Activated CD8-positive, alpha-beta T cell treated with anti-CD3 and anti-CD28 coated beads for 36 hours (primary cell): Measurements from ENCODE around the gene ATAD2B. TPM values are rescaled to one million over a fixed set of nuclear protein-coding genes. Genes with fewer than 3 reads are reported as not detected.

Experiments used
- ATAC-seq: fragments of 200-7000 bp; cut with Tn5 transposase; one replicate; pipeline ENCODE4 v1.10.0; 2021; ENCODE audit warnings: mild to moderate bottlenecking, moderate library complexity
- CTCF ChIA-PET: fragments of 350-600 bp; sonication (Branson Sonifier 250); formaldehyde crosslinking; loops from one replicate; lab custom pipeline; 2021; ENCODE audit warnings: antibody characterized with exemption; lab: Charles Lee
- POLR2A ChIA-PET: fragments of 350-600 bp; sonication (Branson Sonifier 250); formaldehyde crosslinking; loops from one replicate; lab custom pipeline; 2021; ENCODE audit warnings: antibody characterized with exemption; lab: Charles Lee
- DNase-seq: peaks from one replicate; pipeline ENCODE4 v3.0.0-alpha.2; 2020
- H3K27ac Mint-ChIP-seq: one replicate; pipeline ENCODE4 v1.8.0; 2021; ENCODE audit warnings: mild to moderate bottlenecking, mixed read lengths
- H3K27me3 Mint-ChIP-seq: one replicate; pipeline ENCODE4 v1.8.0; 2021; ENCODE audit warnings: mixed read lengths
- H3K36me3 Mint-ChIP-seq: one replicate; pipeline ENCODE4 v1.8.0; 2021; ENCODE audit warnings: low read depth, mixed read lengths
- H3K4me1 Mint-ChIP-seq: one replicate; pipeline ENCODE4 v1.8.0; 2021; ENCODE audit warnings: low read depth, mixed read lengths
- H3K4me3 Mint-ChIP-seq: one replicate; pipeline ENCODE4 v1.8.0; 2021; ENCODE audit warnings: mild to moderate bottlenecking, moderate library complexity, mixed read lengths
- H3K9me3 Mint-ChIP-seq: one replicate; pipeline ENCODE4 v1.8.0; 2021; ENCODE audit warnings: mixed read lengths
- CTCF ChIP-seq: fragments of 200-600 bp; IDR thresholded peaks from one replicate; pipeline ENCODE4 v1.8.0; 2022; ENCODE audit warnings: antibody characterized with exemption, mild to moderate bottlenecking
- intact Hi-C: fragments of 100-400 bp; cut with micrococcal nuclease; formaldehyde crosslinking; loops from one replicate; pipeline ENCODE4 v1.10.0; 2022
- total RNA-seq, 2 experiments: library from RNA; stranded (reverse); gene quantifications; one replicate each; pipeline ENCODE4 v1.2.3, GENCODE V29; 2021

ATAD2B gene
- total RNA-seq, 2 experiments from 2014 or later: 12.5 to 13.2 TPM

GRCh38 chr2:23839919-23840578, 86.9 kb downstream of the ATAD2B start:
- ATAC-seq (no peak), DNase-seq (no peak)
- Mint-ChIP-seq H3K4me1 (peaks cover 5% of the 10 kb centered on the region), H3K9me3 (peaks cover 5% of the 10 kb centered on the region), H3K36me3 (peaks cover 23% of the 10 kb centered on the region), H3K27me3 (no peaks in the 10 kb centered on the region), H3K27ac (no peak overlapping the region), H3K4me3 (no peak overlapping the region)
- TF ChIP-seq CTCF: no peak
- ChIA-PET POLR2A (interaction anchor here (1.0 kb wide), 1 partner anchor 86 kb away, joined by 3 read pairs; no protein-coding TSS in a partner anchor), CTCF (no interaction called here)
- intact Hi-C loops: no loop called here

GRCh38 chr2:23838996-23839395, 87.9 kb downstream of the ATAD2B start:
- no peaks in the 10 kb centered on the region for H3K27me3 Mint-ChIP-seq
- H3K4me3 Mint-ChIP-seq: no peak overlapping the region
- ChIA-PET POLR2A (interaction anchor here (1.0 kb wide), 1 partner anchor 87 kb away, joined by 3 read pairs; no protein-coding TSS in a partner anchor), CTCF (no interaction called here)
- peaks cover 15% of the 10 kb centered on the region for H3K36me3 Mint-ChIP-seq
- DNase-seq (no peak), ATAC-seq (no peak)
- H3K9me3 Mint-ChIP-seq: no peaks in the 10 kb centered on the region
- H3K27ac Mint-ChIP-seq: no peak overlapping the region
- no peak for TF ChIP-seq CTCF
- H3K4me1 Mint-ChIP-seq: peaks cover 4% of the 10 kb centered on the region
- intact Hi-C loops: no loop called here

GRCh38 chr2:23838581-23838980, 88.3 kb downstream of the ATAD2B start:
- H3K27me3 Mint-ChIP-seq: no peaks in the 10 kb centered on the region
- H3K36me3 Mint-ChIP-seq: peaks cover 15% of the 10 kb centered on the region
- TF ChIP-seq CTCF: no peak
- intact Hi-C loops: no loop called here
- H3K27ac Mint-ChIP-seq: no peak overlapping the region
- no peak overlapping the region for H3K4me3 Mint-ChIP-seq
- H3K4me1 Mint-ChIP-seq: peaks cover 4% of the 10 kb centered on the region
- no peaks in the 10 kb centered on the region for H3K9me3 Mint-ChIP-seq
- DNase-seq (no peak), ATAC-seq (no peak)
- ChIA-PET POLR2A (no interaction called here), CTCF (no interaction called here)

- intact Hi-C loops: no loop called here
- POLR2A ChIA-PET: no interaction called here
- H3K4me3 Mint-ChIP-seq: no peak overlapping the region
- no peaks in the 10 kb centered on the region for H3K27me3 Mint-ChIP-seq
- no peaks in the 10 kb centered on the region for H3K9me3 Mint-ChIP-seq
- TF ChIP-seq CTCF: no peak
- no peak overlapping the region for H3K27ac Mint-ChIP-seq
- CTCF ChIA-PET: interaction anchor here (3.3 kb wide), 1 partner anchor 13 kb away, joined by 26 read pairs; no protein-coding TSS in a partner anchor
- peaks cover 10% of the 10 kb centered on the region for H3K36me3 Mint-ChIP-seq
- no peak for DNase-seq
- no peak for ATAC-seq
- H3K4me1 Mint-ChIP-seq: no peaks in the 10 kb centered on the region
Measured at GRCh38 chr2:23837871-23838270, 89.1 kb downstream of the ATAD2B start.

GRCh38 chr2:23836971-23837565, 89.9 kb downstream of the ATAD2B start:
- no peaks in the 10 kb centered on the region for H3K4me1 Mint-ChIP-seq
- ATAC-seq: no peak
- ChIA-PET CTCF (interaction anchor here (1.2 to 3.3 kb wide), 2 partner anchors 12 to 90 kb away, joined by 3 to 26 read pairs; partner anchors contain the start of gene ATAD2B), POLR2A (no interaction called here)
- intact Hi-C loops: no loop called here
- peaks cover 10% of the 10 kb centered on the region for H3K36me3 Mint-ChIP-seq
- no peak for TF ChIP-seq CTCF
- no peak for DNase-seq
- H3K27ac Mint-ChIP-seq: no peak overlapping the region
- no peaks in the 10 kb centered on the region for H3K9me3 Mint-ChIP-seq
- no peak overlapping the region for H3K4me3 Mint-ChIP-seq
- H3K27me3 Mint-ChIP-seq: no peaks in the 10 kb centered on the region
